ENCODE measurements around the gene SLC25A29. TPM values are rescaled to one million over a fixed set of nuclear protein-coding genes. Genes with fewer than 3 reads are reported as not detected.

SLC25A29 gene
- total and polyA plus RNA-seq, 2 of the 13 experiments (the other 11 are each of a cell fraction or from before 2014, with no cell fraction given), result 12.2 to 17.2 TPM

DNA sequence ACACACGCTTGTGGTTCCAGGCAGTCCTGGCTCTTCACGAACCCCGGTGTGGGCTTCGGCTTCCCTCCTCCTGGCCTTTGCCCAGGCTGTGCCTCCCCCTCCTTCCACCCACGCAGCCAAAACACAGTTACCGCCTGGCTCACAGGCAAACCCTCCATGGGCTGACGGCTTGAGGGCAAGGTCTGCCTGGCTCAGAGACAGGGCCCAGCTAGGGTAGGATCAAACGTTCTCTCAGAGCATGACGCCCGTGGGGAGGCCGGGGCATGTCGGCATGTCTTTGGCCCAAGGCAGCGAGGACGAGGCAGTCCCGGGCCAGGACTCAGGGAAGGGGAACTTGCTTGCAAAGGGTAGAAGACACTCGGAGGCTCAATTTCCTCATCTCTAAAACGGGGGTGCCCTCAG, 19.0 kb upstream of the SLC25A29 start (continued):
- TF ChIP-seq, protein P1, sequence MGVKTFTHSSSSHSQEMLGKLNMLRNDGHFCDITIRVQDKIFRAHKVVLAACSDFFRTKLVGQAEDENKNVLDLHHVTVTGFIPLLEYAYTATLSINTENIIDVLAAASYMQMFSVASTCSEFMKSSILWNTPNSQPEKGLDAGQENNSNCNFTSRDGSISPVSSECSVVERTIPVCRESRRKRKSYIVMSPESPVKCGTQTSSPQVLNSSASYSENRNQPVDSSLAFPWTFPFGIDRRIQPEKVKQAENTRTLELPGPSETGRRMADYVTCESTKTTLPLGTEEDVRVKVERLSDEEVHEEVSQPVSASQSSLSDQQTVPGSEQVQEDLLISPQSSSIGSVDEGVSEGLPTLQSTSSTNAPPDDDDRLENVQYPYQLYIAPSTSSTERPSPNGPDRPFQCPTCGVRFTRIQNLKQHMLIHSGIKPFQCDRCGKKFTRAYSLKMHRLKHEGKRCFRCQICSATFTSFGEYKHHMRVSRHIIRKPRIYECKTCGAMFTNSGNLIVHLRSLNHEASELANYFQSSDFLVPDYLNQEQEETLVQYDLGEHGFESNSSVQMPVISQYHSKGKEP (CRISPR knock-in tag; IDR thresholded peaks at IDR 0.05), result no peak
- TF ChIP-seq, protein P2, sequence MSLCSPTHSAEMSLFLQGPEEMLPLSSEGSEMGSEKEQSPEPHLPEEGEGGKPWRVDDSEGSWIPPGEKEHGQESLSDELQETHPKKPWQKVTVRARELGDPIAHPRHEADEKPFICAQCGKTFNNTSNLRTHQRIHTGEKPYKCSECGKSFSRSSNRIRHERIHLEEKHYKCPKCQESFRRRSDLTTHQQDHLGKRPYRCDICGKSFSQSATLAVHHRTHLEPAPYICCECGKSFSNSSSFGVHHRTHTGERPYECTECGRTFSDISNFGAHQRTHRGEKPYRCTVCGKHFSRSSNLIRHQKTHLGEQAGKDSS (CRISPR knock-in tag; IDR thresholded peaks at IDR 0.05; ENCODE audit: borderline replicate concordance, low read depth), result 0 out of 2 replicates have a peak, but pooled peaks have one; percentile 65
- TF ChIP-seq MTA1 (CRISPR knock-in tag; IDR thresholded peaks at IDR 0.05; ENCODE audit: borderline replicate concordance) (peak; percentile 90; the same call in 1 of the 2 replicates), HNF4A (CRISPR knock-in tag; IDR thresholded peaks at IDR 0.05) (peak; percentile 54), TBX2 (CRISPR knock-in tag; IDR thresholded peaks at IDR 0.05; ENCODE audit: borderline replicate concordance) (no peak), YY1 (IDR thresholded peaks at IDR 0.05; ENCODE audit: insufficient read depth, insufficient replicate concordance, low read depth, low read length) (no peak), RFX3 (CRISPR knock-in tag; IDR thresholded peaks at IDR 0.05) (no peak), RXRA (CRISPR knock-in tag; IDR thresholded peaks at IDR 0.05) (peak; percentile 36; the same call in 1 of the 2 replicates), HDAC2 (CRISPR knock-in tag; IDR thresholded peaks at IDR 0.05) (peak; percentile 38), ISL2 (CRISPR knock-in tag; IDR thresholded peaks at IDR 0.05) (no peak), ZBTB20 (CRISPR knock-in tag; IDR thresholded peaks at IDR 0.05; ENCODE audit: borderline replicate concordance, low read depth) (peak; percentile 14; the same call in 1 of the 2 replicates), ZNF30 (CRISPR knock-in tag; IDR thresholded peaks at IDR 0.05) (no peak), CCDC6 (CRISPR knock-in tag; IDR thresholded peaks at IDR 0.05) (0 out of 2 replicates have a peak, but pooled peaks have one; percentile 35), ZNF510 (CRISPR knock-in tag; IDR thresholded peaks at IDR 0.05; ENCODE audit: low read depth) (no peak), PTBP1 (IDR thresholded peaks at IDR 0.05; ENCODE audit: low read depth, low read length, poor library complexity, severe bottlenecking) (no peak), ZNF235 (CRISPR knock-in tag; IDR thresholded peaks at IDR 0.05; ENCODE audit: borderline replicate concordance) (no peak), ZNF205 (CRISPR knock-in tag; IDR thresholded peaks at IDR 0.05) (no peak), ZNF333 (CRISPR knock-in tag; IDR thresholded peaks at IDR 0.05; ENCODE audit: borderline replicate concordance) (no peak), ZNF292 (CRISPR knock-in tag; IDR thresholded peaks at IDR 0.05; ENCODE audit: borderline replicate concordance, low read depth) (peak; percentile 75; the same call in 1 of the 2 replicates)
- TF ChIP-seq, protein P3, sequence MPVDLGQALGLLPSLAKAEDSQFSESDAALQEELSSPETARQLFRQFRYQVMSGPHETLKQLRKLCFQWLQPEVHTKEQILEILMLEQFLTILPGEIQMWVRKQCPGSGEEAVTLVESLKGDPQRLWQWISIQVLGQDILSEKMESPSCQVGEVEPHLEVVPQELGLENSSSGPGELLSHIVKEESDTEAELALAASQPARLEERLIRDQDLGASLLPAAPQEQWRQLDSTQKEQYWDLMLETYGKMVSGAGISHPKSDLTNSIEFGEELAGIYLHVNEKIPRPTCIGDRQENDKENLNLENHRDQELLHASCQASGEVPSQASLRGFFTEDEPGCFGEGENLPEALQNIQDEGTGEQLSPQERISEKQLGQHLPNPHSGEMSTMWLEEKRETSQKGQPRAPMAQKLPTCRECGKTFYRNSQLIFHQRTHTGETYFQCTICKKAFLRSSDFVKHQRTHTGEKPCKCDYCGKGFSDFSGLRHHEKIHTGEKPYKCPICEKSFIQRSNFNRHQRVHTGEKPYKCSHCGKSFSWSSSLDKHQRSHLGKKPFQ (CRISPR knock-in tag; IDR thresholded peaks at IDR 0.05; ENCODE audit: insufficient replicate concordance), result no peak
- TF ChIP-seq, protein P4, sequence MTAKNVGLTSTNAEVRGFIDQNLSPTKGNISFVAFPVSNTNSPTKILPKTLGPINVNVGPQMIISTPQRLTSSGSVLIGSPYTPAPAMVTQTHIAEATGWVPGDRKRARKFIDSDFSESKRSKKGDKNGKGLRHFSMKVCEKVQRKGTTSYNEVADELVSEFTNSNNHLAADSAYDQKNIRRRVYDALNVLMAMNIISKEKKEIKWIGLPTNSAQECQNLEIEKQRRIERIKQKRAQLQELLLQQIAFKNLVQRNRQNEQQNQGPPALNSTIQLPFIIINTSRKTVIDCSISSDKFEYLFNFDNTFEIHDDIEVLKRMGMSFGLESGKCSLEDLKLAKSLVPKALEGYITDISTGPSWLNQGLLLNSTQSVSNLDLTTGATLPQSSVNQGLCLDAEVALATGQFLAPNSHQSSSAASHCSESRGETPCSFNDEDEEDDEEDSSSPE (CRISPR knock-in tag; IDR thresholded peaks at IDR 0.05), result peak; percentile 44; the same call in 1 of the 2 replicates
- TF ChIP-seq, protein P5, sequence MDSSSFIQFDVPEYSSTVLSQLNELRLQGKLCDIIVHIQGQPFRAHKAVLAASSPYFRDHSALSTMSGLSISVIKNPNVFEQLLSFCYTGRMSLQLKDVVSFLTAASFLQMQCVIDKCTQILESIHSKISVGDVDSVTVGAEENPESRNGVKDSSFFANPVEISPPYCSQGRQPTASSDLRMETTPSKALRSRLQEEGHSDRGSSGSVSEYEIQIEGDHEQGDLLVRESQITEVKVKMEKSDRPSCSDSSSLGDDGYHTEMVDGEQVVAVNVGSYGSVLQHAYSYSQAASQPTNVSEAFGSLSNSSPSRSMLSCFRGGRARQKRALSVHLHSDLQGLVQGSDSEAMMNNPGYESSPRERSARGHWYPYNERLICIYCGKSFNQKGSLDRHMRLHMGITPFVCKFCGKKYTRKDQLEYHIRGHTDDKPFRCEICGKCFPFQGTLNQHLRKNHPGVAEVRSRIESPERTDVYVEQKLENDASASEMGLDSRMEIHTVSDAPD (CRISPR knock-in tag; IDR thresholded peaks at IDR 0.05), result peak; percentile 70; the same call in 1 of the 2 replicates
- TF ChIP-seq, protein P6, sequence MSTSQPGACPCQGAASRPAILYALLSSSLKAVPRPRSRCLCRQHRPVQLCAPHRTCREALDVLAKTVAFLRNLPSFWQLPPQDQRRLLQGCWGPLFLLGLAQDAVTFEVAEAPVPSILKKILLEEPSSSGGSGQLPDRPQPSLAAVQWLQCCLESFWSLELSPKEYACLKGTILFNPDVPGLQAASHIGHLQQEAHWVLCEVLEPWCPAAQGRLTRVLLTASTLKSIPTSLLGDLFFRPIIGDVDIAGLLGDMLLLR (CRISPR knock-in tag; IDR thresholded peaks at IDR 0.05), result no peak
